GM18520 (cell line): Measurements from ENCODE around the gene ARID5A.

ENCODE experiments used
- ATAC-seq: cut with Tn5 transposase; IDR thresholded peaks from one replicate; pipeline ENCODE4 v1.9.1; 2021; ENCODE audit not compliant: unreplicated experiment

ARID5A gene

GRCh38 chr2:96538487-96539214 is 2.1 kb downstream of the ARID5A start:
- ATAC-seq = no peak

- ATAC-seq = no peak
Observed at GRCh38 chr2:96539215-96539920, 2.8 kb downstream of the ARID5A start.

GRCh38 chr2:96540136-96540535 is 3.6 kb downstream of the ARID5A start:
- no peak for ATAC-seq

GRCh38 chr2:96541398-96542152 is 5.0 kb downstream of the ARID5A start:
- ATAC-seq = no peak

GRCh38 chr2:96542357-96542977 is 5.9 kb downstream of the ARID5A start:
- no peak for ATAC-seq

GRCh38 chr2:96546321-96546720 is 9.8 kb downstream of the ARID5A start:
- ATAC-seq = no peak

- ATAC-seq = no peak
Observed at GRCh38 chr2:96546797-96547196, 10.2 kb downstream of the ARID5A start.

- no peak for ATAC-seq
Observed at GRCh38 chr2:96547203-96547641, 10.7 kb downstream of the ARID5A start.

GRCh38 chr2:96547731-96548171 is 11.2 kb downstream of the ARID5A start:
- no peak for ATAC-seq

GRCh38 chr2:96548558-96549465 is 12.3 kb downstream of the ARID5A start:
- ATAC-seq = no peak

- ATAC-seq = no peak
Observed at GRCh38 chr2:96549466-96549785, 12.9 kb downstream of the ARID5A start.

GRCh38 chr2:96549967-96550786 is 13.6 kb downstream of the ARID5A start:
- ATAC-seq = no peak

- no peak for ATAC-seq
Observed at GRCh38 chr2:96550787-96551604, 14.4 kb downstream of the ARID5A start.

GRCh38 chr2:96551605-96552314 is 15.2 kb downstream of the ARID5A start:
- ATAC-seq = no peak

GRCh38 chr2:96552315-96553175 is 16.0 kb downstream of the ARID5A start:
- ATAC-seq = no peak

- no peak for ATAC-seq
Observed at GRCh38 chr2:96553176-96553956, 16.8 kb downstream of the ARID5A start.
